OCI-LY7 (cell line): ENCODE results near the gene TRMT1. TPM values are rescaled to one million over a fixed set of nuclear protein-coding genes. Genes with fewer than 3 reads are reported as not detected.

Source experiments
- BruUV-seq: library from RNA; stranded (reverse); fragments of 400-500 nt; replicated peaks from 2 replicates; lab custom pipeline; 2021; lab: Mats Ljungman, UMichigan
- CTCF ChIA-PET: fragments of 300-600 bp; sonication (Branson Sonifier 250); formaldehyde crosslinking; loops from one replicate; lab custom pipeline; 2022; ENCODE audit warnings: antibody characterized with exemption; ENCODE audit not compliant: unreplicated experiment; lab: Charles Lee
- POLR2A ChIA-PET: fragments of 300-600 bp; sonication (Branson Sonifier 250); formaldehyde crosslinking; loops from one replicate; lab custom pipeline; 2022; ENCODE audit warnings: antibody characterized with exemption; lab: Charles Lee
- DNase-seq: peaks from one replicate; pipeline ENCODE4 v3.0.0-alpha.2; 2015; ENCODE audit warnings: low spot score
- H2AFZ ChIP-seq: fragments of 200-600 bp; sonication (generic), shearing (Covaris generic); 2 replicates; pipeline ENCODE4 v1.6.1; 2014; ENCODE audit warnings: mild to moderate bottlenecking, antibody characterized with exemption, low read length, moderate library complexity
- H3K27ac ChIP-seq: fragments of 200-600 bp; sonication (generic); 2 replicates; pipeline ENCODE4 v1.5.1; 2014; ENCODE audit warnings: mixed run types, low read depth, mild to moderate bottlenecking, moderate library complexity, low read length, inconsistent platforms; ENCODE audit not compliant: poor library complexity, severe bottlenecking
- H3K36me3 ChIP-seq: fragments of 200-600 bp; sonication (generic); 2 replicates; pipeline ENCODE4 v1.6.1; 2014; ENCODE audit warnings: mild to moderate bottlenecking, antibody characterized with exemption, low read length, moderate library complexity, mixed read lengths; ENCODE audit not compliant: insufficient read depth
- H3K4me1 ChIP-seq: fragments of 200-600 bp; sonication (generic); 2 replicates; pipeline ENCODE4 v1.5.1; 2014; ENCODE audit warnings: mild to moderate bottlenecking, low read length; ENCODE audit not compliant: insufficient read depth, poor library complexity, severe bottlenecking
- H3K4me2 ChIP-seq: fragments of 200-600 bp; sonication (generic); 2 replicates; pipeline ENCODE4 v1.6.1; 2014; ENCODE audit warnings: mild to moderate bottlenecking, low read length
- H3K4me3 ChIP-seq: fragments of 200-600 bp; sonication (generic); 2 replicates; pipeline ENCODE4 v1.5.1; 2014; ENCODE audit warnings: mild to moderate bottlenecking, low read depth, low read length; ENCODE audit not compliant: poor library complexity, severe bottlenecking
- H3K79me2 ChIP-seq: fragments of 200-600 bp; sonication (generic); 2 replicates; pipeline ENCODE4 v1.6.1; 2016; ENCODE audit warnings: low read depth, mild to moderate bottlenecking, low read length, moderate library complexity, mixed read lengths; ENCODE audit not compliant: insufficient read depth
- H3K9me2 ChIP-seq: fragments of 200-600 bp; sonication (generic); 2 replicates; pipeline ENCODE4 v1.6.1; 2016; ENCODE audit warnings: mild to moderate bottlenecking, low read length, mixed read lengths; ENCODE audit not compliant: insufficient read depth
- H3K9me3 ChIP-seq: fragments of 200-600 bp; sonication (generic); 2 replicates; pipeline ENCODE4 v1.6.1; 2014; ENCODE audit warnings: mild to moderate bottlenecking, mixed run types, low read length, mixed read lengths
- H4K20me1 ChIP-seq: fragments of 200-600 bp; sonication (generic); 2 replicates; pipeline ENCODE4 v1.6.1; 2014; ENCODE audit warnings: mild to moderate bottlenecking, antibody characterized with exemption, low read length, moderate library complexity, mixed read lengths; ENCODE audit not compliant: insufficient read depth
- CTCF ChIP-seq: fragments of 200-600 bp; sonication (generic); conservative IDR thresholded peaks from 2 replicates; pipeline ENCODE4 v1.5.1; 2014; ENCODE audit warnings: mild to moderate bottlenecking, antibody characterized with exemption, low read length, moderate library complexity, mixed read lengths
- EZH2phosphoT487 ChIP-seq: fragments of 200-600 bp; sonication (generic); IDR thresholded peaks from 2 replicates; pipeline ENCODE4 v1.6.1; 2018; ENCODE audit warnings: low read depth, borderline replicate concordance, mild to moderate bottlenecking, mixed run types, antibody characterized with exemption, low read length, moderate library complexity, mixed read lengths
- intact Hi-C: fragments of 100-400 bp; cut with micrococcal nuclease; formaldehyde crosslinking; loops from one replicate; pipeline ENCODE4 v1.10.0; 2022; ENCODE audit not compliant: unreplicated experiment
- total RNA-seq, 2 experiments: library from RNA; depleted of rRNA in 1 of 2; stranded (reverse); fragments of >200 nt in 1 of 2; shearing (Covaris generic) in 1 of 2; gene quantifications; 2 replicates each; pipeline ENCODE4 v1.2.3, GENCODE V29; 2014 to 2022

Gene TRMT1
- total RNA-seq, 2 experiments from 2014 or later: 50.4 to 56.8 TPM

- TF ChIP-seq CTCF (no peak), EZH2phosphoT487 (no peak)
- H2AFZ ChIP-seq: no peak overlapping the region
- H3K9me3 ChIP-seq: no peaks in the 10 kb centered on the region
- H3K27ac ChIP-seq: no peak overlapping the region
- H3K4me3 ChIP-seq: no peak overlapping the region
- H3K9me2 ChIP-seq: no peaks in the 10 kb centered on the region
- no peak for DNase-seq
- ChIA-PET CTCF (no interaction called here), POLR2A (interaction anchor here (1.6 kb wide), 1 partner anchor 8 kb away, joined by 3 read pairs; the partner anchor contains the start of gene NACC1)
- peaks cover 21% of the 10 kb centered on the region for H3K4me1 ChIP-seq
- H3K79me2 ChIP-seq: no peaks in the 10 kb centered on the region
- H4K20me1 ChIP-seq: no peaks in the 10 kb centered on the region
- intact Hi-C loops: no loop called here
- H3K4me2 ChIP-seq: no peak overlapping the region
- BruUV-seq: no TSS peak
- peaks cover 49% of the 10 kb centered on the region for H3K36me3 ChIP-seq
Measured at GRCh38 chr19:13109361-13110098, 7.0 kb downstream of the TRMT1 start.

DNA sequence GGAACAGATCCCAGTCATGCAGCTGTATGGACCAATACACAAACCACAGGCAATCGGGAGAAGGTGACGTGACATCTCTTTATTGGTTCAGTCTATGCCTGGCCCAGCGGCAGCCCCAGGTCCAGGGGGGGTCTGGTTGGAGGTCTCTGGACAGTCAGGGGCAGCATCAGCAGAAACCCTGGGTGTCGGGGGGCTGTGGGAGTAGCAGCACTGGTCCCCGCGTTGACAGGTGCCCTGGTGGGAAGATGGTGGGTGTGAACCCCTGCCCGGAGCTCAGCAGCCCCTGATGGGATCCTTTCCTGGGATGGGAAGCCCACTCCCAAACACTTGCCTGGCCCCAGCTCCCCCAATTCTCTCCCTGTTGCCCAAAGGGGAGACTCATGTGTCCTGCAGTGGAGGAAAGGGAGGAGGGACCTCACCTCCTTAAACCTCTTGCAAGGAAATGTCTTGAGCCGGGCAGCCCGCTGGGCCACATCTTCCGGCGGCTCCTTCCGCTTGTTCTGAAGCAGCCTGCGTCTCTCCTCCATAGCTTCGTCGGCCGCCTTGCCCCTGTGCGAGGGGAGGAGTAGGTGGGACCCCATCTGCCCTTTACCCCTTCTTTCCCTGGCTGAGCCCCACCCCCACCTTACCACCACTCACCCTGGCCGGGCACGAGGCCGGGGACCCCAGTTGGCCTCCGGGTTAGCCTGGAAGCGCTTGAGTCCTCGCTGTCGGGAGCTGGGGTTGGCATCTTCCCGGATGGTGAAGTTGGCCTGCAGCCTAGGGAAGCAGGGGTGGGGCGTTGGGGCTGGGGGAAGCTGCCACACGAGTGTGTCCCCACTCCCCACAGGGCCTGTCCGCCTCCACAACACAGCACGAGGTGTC, 11.5 kb downstream of the TRMT1 start:
- intact Hi-C loops: loop anchor here (1.0 kb wide), 1 partner anchor 48 kb away; no protein-coding TSS in a partner anchor
- TF ChIP-seq CTCF (no peak; the same call in 1 of the 2 replicates), EZH2phosphoT487 (no peak)
- peak overlapping the region; percentile 85 for H3K4me2 ChIP-seq
- peak overlapping the region; percentile 13; the same call in 1 of the 2 replicates for H2AFZ ChIP-seq
- H3K27ac ChIP-seq: peak overlapping the region; percentile 96
- H3K9me2 ChIP-seq: no peaks in the 10 kb centered on the region
- CTCF ChIA-PET: interaction anchor here (0.5 to 1.5 kb wide), 8 partner anchors 13 to 627 kb away, joined by 3 to 9 read pairs (median 3); no protein-coding TSS in a partner anchor
- DNase-seq: peak; percentile 75
- H3K4me1 ChIP-seq: peaks cover 54% of the 10 kb centered on the region
- H3K36me3 ChIP-seq: peaks cover 32% of the 10 kb centered on the region
- no peaks in the 10 kb centered on the region for H3K9me3 ChIP-seq
- BruUV-seq: TSS peak; percentile 72
- H3K4me3 ChIP-seq: peak overlapping the region; percentile 83
- H3K79me2 ChIP-seq: peaks cover 17% of the 10 kb centered on the region
- H4K20me1 ChIP-seq: no peaks in the 10 kb centered on the region
- POLR2A ChIA-PET: interaction anchor here (0.6 to 1.9 kb wide), 8 partner anchors 9 to 1508 kb away, joined by 3 to 12 read pairs (median 3); partner anchors contain the start of gene FARSA
